ENCODE data around the gene SPDYE1.
"Not testable (repeated sequence)": the region's sequence is repeated elsewhere in the genome, so short reads cannot be mapped to it uniquely, and the experiment has no call there.

Gene SPDYE1

GRCh38 chr7:43992896-43993295, 4.8 kb upstream of the SPDYE1 start:
- not testable (repeated sequence) for DNase-seq (ENCODE audit: low read depth in 2 of 3, low spot score in 2 of 3)

GRCh38 chr7:43994681-43995080, 3.0 kb upstream of the SPDYE1 start:
- DNase-seq (ENCODE audit: low read depth in 2 of 3, low spot score in 2 of 3), result not testable (repeated sequence)

GRCh38 chr7:44012081-44012480, 14.4 kb downstream of the SPDYE1 start:
- DNase-seq (ENCODE audit: low read depth in 2 of 3, low spot score in 2 of 3), result not testable (repeated sequence)

- not testable (repeated sequence) for DNase-seq (ENCODE audit: low read depth in 2 of 3, low spot score in 2 of 3)
Measured at GRCh38 chr7:44015090-44015489, 17.4 kb downstream of the SPDYE1 start.

GRCh38 chr7:44018857-44019807, 21.4 kb downstream of the SPDYE1 start:
- peak; percentile 92 to 98 (median 96) for DNase-seq (ENCODE audit: low read depth in 2 of 3, low spot score in 2 of 3)

GRCh38 chr7:44019825-44020224, 22.1 kb downstream of the SPDYE1 start:
- DNase-seq (ENCODE audit: low read depth in 2 of 3, low spot score in 2 of 3), result not testable (repeated sequence)

GRCh38 chr7:44022069-44022468, 24.4 kb downstream of the SPDYE1 start:
- not testable (repeated sequence) for DNase-seq (ENCODE audit: low read depth in 2 of 3, low spot score in 2 of 3)

- not testable (repeated sequence) for DNase-seq (ENCODE audit: low read depth in 2 of 3, low spot score in 2 of 3)
Measured at GRCh38 chr7:44022796-44023467, 25.2 kb downstream of the SPDYE1 start.

- DNase-seq (ENCODE audit: low read depth in 2 of 3, low spot score in 2 of 3), result not testable (repeated sequence)
Measured at GRCh38 chr7:44029433-44029832, 31.7 kb downstream of the SPDYE1 start.

- not testable (repeated sequence) for DNase-seq (ENCODE audit: low read depth in 2 of 3, low spot score in 2 of 3)
Measured at GRCh38 chr7:44030029-44030428, 32.3 kb downstream of the SPDYE1 start.

- not testable (repeated sequence) for DNase-seq (ENCODE audit: low read depth in 2 of 3, low spot score in 2 of 3)
Measured at GRCh38 chr7:44031319-44031718, 33.6 kb downstream of the SPDYE1 start.

GRCh38 chr7:44032031-44032430, 34.3 kb downstream of the SPDYE1 start:
- not testable (repeated sequence) for DNase-seq (ENCODE audit: low read depth in 2 of 3, low spot score in 2 of 3)

- not testable (repeated sequence) for DNase-seq (ENCODE audit: low read depth in 2 of 3, low spot score in 2 of 3)
Measured at GRCh38 chr7:44033971-44034844, 36.5 kb downstream of the SPDYE1 start.

GRCh38 chr7:44036364-44036763, 38.7 kb downstream of the SPDYE1 start:
- not testable (repeated sequence) for DNase-seq (ENCODE audit: low read depth in 2 of 3, low spot score in 2 of 3)

GRCh38 chr7:44037951-44038350, 40.3 kb downstream of the SPDYE1 start:
- not testable (repeated sequence) for DNase-seq (ENCODE audit: low read depth in 2 of 3, low spot score in 2 of 3)

GRCh38 chr7:44038553-44038952, 40.9 kb downstream of the SPDYE1 start:
- DNase-seq (ENCODE audit: low read depth in 2 of 3, low spot score in 2 of 3), result not testable (repeated sequence)

- peak in 2 of 3 experiments; percentile 66 to 71 for DNase-seq (ENCODE audit: low read depth in 2 of 3, low spot score in 2 of 3)
Measured at GRCh38 chr7:44038961-44039558, 41.4 kb downstream of the SPDYE1 start.

GRCh38 chr7:44039800-44040492, 42.2 kb downstream of the SPDYE1 start:
- DNase-seq (ENCODE audit: low read depth in 2 of 3, low spot score in 2 of 3), result not testable (repeated sequence)

- DNase-seq (ENCODE audit: low read depth in 2 of 3, low spot score in 2 of 3), result not testable (repeated sequence)
Measured at GRCh38 chr7:44040493-44040891, 42.8 kb downstream of the SPDYE1 start.

- no peak for DNase-seq (ENCODE audit: low read depth in 2 of 3, low spot score in 2 of 3)
Measured at GRCh38 chr7:44042221-44042620, 44.5 kb downstream of the SPDYE1 start.

Data from activated CD8-positive, alpha-beta memory T cell treated with anti-CD3 and anti-CD28 coated beads for 48 hours (primary cell).